CD8-positive, alpha-beta memory T cell (primary cell): Measurements from ENCODE around the gene PARD6G. TPM values are rescaled to one million over a fixed set of nuclear protein-coding genes. Genes with fewer than 3 reads are reported as not detected.

Experiments
- CTCF ChIA-PET: fragments of 350-600 bp; sonication (Branson Sonifier 250); formaldehyde crosslinking; loops from one replicate; lab custom pipeline; 2021; ENCODE audit warnings: antibody characterized with exemption; lab: Charles Lee
- POLR2A ChIA-PET: fragments of 350-600 bp; sonication (Branson Sonifier 250); formaldehyde crosslinking; loops from one replicate; lab custom pipeline; 2021; ENCODE audit warnings: antibody characterized with exemption; lab: Charles Lee
- DNase-seq, 5 donors: peaks; one replicate each; pipeline versions ENCODE4 v3.0.0 to v3.0.0-alpha.2; 2020 to 2022; ENCODE audit warnings: mixed read lengths in 1 of 5
- H3K27ac ChIP-seq: one replicate; pipeline ENCODE4 v1.7.0; 2013; ENCODE audit warnings: low read depth, mild to moderate bottlenecking, low read length, moderate library complexity
- H3K27me3 ChIP-seq: 2 replicates; pipeline ENCODE4 v1.7.0; 2013; ENCODE audit warnings: low read length, mild to moderate bottlenecking; ENCODE audit not compliant: insufficient read depth, poor library complexity, severe bottlenecking
- H3K36me3 ChIP-seq: 2 replicates; pipeline ENCODE4 v1.7.0; 2013; ENCODE audit warnings: mild to moderate bottlenecking, low read length, moderate library complexity; ENCODE audit not compliant: insufficient read depth
- H3K4me1 ChIP-seq: 2 replicates; pipeline ENCODE4 v1.7.0; 2013; ENCODE audit warnings: mild to moderate bottlenecking, low read length, moderate library complexity; ENCODE audit not compliant: insufficient read depth
- H3K4me3 ChIP-seq: 2 replicates; pipeline ENCODE4 v1.7.0; 2013; ENCODE audit warnings: mild to moderate bottlenecking, low read length
- H3K9me3 ChIP-seq: 2 replicates; pipeline ENCODE4 v1.7.0; 2013; ENCODE audit warnings: mild to moderate bottlenecking, low read length
- H3K27ac Mint-ChIP-seq, 8 donors: one replicate each; pipeline ENCODE4 v1.8.0; 2020 to 2021; ENCODE audit warnings: mixed read lengths in 8 of 8, mild to moderate bottlenecking in 6 of 8, inconsistent platforms in 3 of 8, moderate library complexity in 3 of 8
- H3K27me3 Mint-ChIP-seq, 2 donors: one replicate each; pipeline ENCODE4 v1.8.0; 2020 to 2021; ENCODE audit warnings: mixed read lengths in 2 of 2, mild to moderate bottlenecking in 1 of 2, moderate library complexity in 1 of 2
- H3K36me3 Mint-ChIP-seq, 3 donors: one replicate each; pipeline ENCODE4 v1.8.0; 2020 to 2021; ENCODE audit warnings: mixed read lengths in 3 of 3, inconsistent platforms in 1 of 3, mild to moderate bottlenecking in 1 of 3
- H3K4me1 Mint-ChIP-seq, 3 donors: one replicate each; pipeline ENCODE4 v1.8.0; 2020 to 2021; ENCODE audit warnings: mixed read lengths in 3 of 3, inconsistent platforms in 1 of 3, mild to moderate bottlenecking in 1 of 3
- H3K4me3 Mint-ChIP-seq, 7 donors: one replicate each; pipeline ENCODE4 v1.8.0; 2020 to 2021; ENCODE audit warnings: mixed read lengths in 7 of 7, mild to moderate bottlenecking in 6 of 7, moderate library complexity in 4 of 7, inconsistent platforms in 2 of 7
- H3K9me3 Mint-ChIP-seq, 5 donors: one replicate each; pipeline ENCODE4 v1.8.0; 2020 to 2022; ENCODE audit warnings: mixed read lengths in 5 of 5, mild to moderate bottlenecking in 3 of 5, moderate library complexity in 2 of 5, inconsistent platforms in 1 of 5
- polyA plus RNA-seq: library from polyadenylated mRNA; unstranded; fragments of 300-500 nt; fragmentation: Illumina TruSeq; gene quantifications from one replicate; pipeline ENCODE4 v1.2.3, GENCODE V29; 2021
- total RNA-seq, 2 experiments: library from RNA; stranded (reverse); gene quantifications; one replicate each; pipeline ENCODE4 v1.2.3, GENCODE V29; 2021

PARD6G gene
- total and polyA plus RNA-seq, 3 experiments from 2014 or later, result 0.32 to 0.48 (median 0.33) TPM

- H3K9me3 ChIP-seq, result no peaks in the 10 kb centered on the region
- H3K36me3 Mint-ChIP-seq, result peaks cover 0 to 8% (median 0%) of the 10 kb centered on the region in 3 donors
- H3K4me3 Mint-ChIP-seq, result no peak overlapping the region
- peaks cover 4 to 13% of the 10 kb centered on the region in 2 donors for H3K27me3 Mint-ChIP-seq
- H3K9me3 Mint-ChIP-seq, result peaks cover 2 to 14% (median 8%) of the 10 kb centered on the region in 5 donors
- H3K4me1 Mint-ChIP-seq, result no peaks in the 10 kb centered on the region
- ChIA-PET CTCF (no interaction called here), POLR2A (no interaction called here)
- H3K4me1 ChIP-seq, result no peaks in the 10 kb centered on the region
- H3K27ac ChIP-seq, result no peak overlapping the region
- H3K27ac Mint-ChIP-seq, result no peak overlapping the region
- no peaks in the 10 kb centered on the region for H3K27me3 ChIP-seq
- H3K4me3 ChIP-seq, result no peak overlapping the region
- no peaks in the 10 kb centered on the region for H3K36me3 ChIP-seq
- DNase-seq, result no peak
These were observed 28.7 kb downstream of the PARD6G start for GRCh38 chr18:80218341-80219227.

- Histone ChIP-seq H3K36me3 (no peaks in the 10 kb centered on the region), H3K9me3 (no peaks in the 10 kb centered on the region), H3K27ac (no peak overlapping the region), H3K4me1 (no peaks in the 10 kb centered on the region), H3K27me3 (no peaks in the 10 kb centered on the region), H3K4me3 (no peak overlapping the region)
- peaks cover 0 to 4% (median 3%) of the 10 kb centered on the region in 3 donors for H3K4me1 Mint-ChIP-seq
- peaks cover 14 to 18% of the 10 kb centered on the region in 2 donors for H3K27me3 Mint-ChIP-seq
- H3K4me3 Mint-ChIP-seq, result no peak overlapping the region
- H3K27ac Mint-ChIP-seq, result peak overlapping the region in 2 of 8 donors; percentile 32 to 51
- peaks cover 4 to 18% (median 9%) of the 10 kb centered on the region in 5 donors for H3K9me3 Mint-ChIP-seq
- ChIA-PET POLR2A (no interaction called here), CTCF (interaction anchor here (1.1 kb wide), 1 partner anchor 55 kb away, joined by 3 read pairs; no protein-coding TSS in a partner anchor)
- no peak for DNase-seq
- peaks cover 0 to 11% (median 0%) of the 10 kb centered on the region in 3 donors for H3K36me3 Mint-ChIP-seq
These were observed 34.1 kb downstream of the PARD6G start for GRCh38 chr18:80213182-80213581.

- peaks cover 13 to 19% of the 10 kb centered on the region in 2 donors for H3K27me3 Mint-ChIP-seq
- CTCF ChIA-PET, result interaction anchor here (1.4 kb wide), 1 partner anchor 10 kb away, joined by 3 read pairs; no protein-coding TSS in a partner anchor
These were observed 36.8 kb downstream of the PARD6G start for GRCh38 chr18:80210312-80211083.

GRCh38 chr18:80208620-80209019 is 38.7 kb downstream of the PARD6G start:
- Histone ChIP-seq H3K36me3 (no peaks in the 10 kb centered on the region), H3K9me3 (no peaks in the 10 kb centered on the region), H3K27me3 (no peaks in the 10 kb centered on the region), H3K27ac (no peak overlapping the region), H3K4me1 (no peaks in the 10 kb centered on the region), H3K4me3 (no peak overlapping the region)
- H3K36me3 Mint-ChIP-seq, result peaks cover 0 to 9% (median 0%) of the 10 kb centered on the region in 3 donors
- peaks cover 10 to 28% of the 10 kb centered on the region in 2 donors for H3K27me3 Mint-ChIP-seq
- DNase-seq, result no peak
- H3K4me1 Mint-ChIP-seq, result peaks cover 0 to 4% (median 3%) of the 10 kb centered on the region in 3 donors
- no peak overlapping the region for H3K27ac Mint-ChIP-seq
- POLR2A ChIA-PET, result no interaction called here
- CTCF ChIA-PET, result no interaction called here
- peaks cover 0 to 7% (median 4%) of the 10 kb centered on the region in 5 donors for H3K9me3 Mint-ChIP-seq
- no peak overlapping the region for H3K4me3 Mint-ChIP-seq

More at GRCh38 chr18:80210312-80211083, 36.8 kb downstream of the PARD6G start:
- Histone ChIP-seq H3K36me3 (no peaks in the 10 kb centered on the region), H3K27me3 (no peaks in the 10 kb centered on the region), H3K4me3 (no peak overlapping the region), H3K9me3 (no peaks in the 10 kb centered on the region), H3K4me1 (no peaks in the 10 kb centered on the region), H3K27ac (no peak overlapping the region)
- DNase-seq, result no peak
- H3K9me3 Mint-ChIP-seq, result peaks cover 4 to 18% (median 9%) of the 10 kb centered on the region in 5 donors
- H3K4me1 Mint-ChIP-seq, result peaks cover 0 to 4% (median 3%) of the 10 kb centered on the region in 3 donors
- POLR2A ChIA-PET, result no interaction called here
- H3K36me3 Mint-ChIP-seq, result peaks cover 0 to 11% (median 0%) of the 10 kb centered on the region in 3 donors
- H3K27ac Mint-ChIP-seq, result no peak overlapping the region
- H3K4me3 Mint-ChIP-seq, result no peak overlapping the region

GRCh38 chr18:80205294-80205693 is 42.0 kb downstream of the PARD6G start:
- H3K27ac ChIP-seq, result no peak overlapping the region
- H3K9me3 Mint-ChIP-seq, result no peaks in the 10 kb centered on the region
- no peaks in the 10 kb centered on the region for H3K4me1 ChIP-seq
- H3K27me3 Mint-ChIP-seq, result peaks cover 8 to 31% of the 10 kb centered on the region in 2 donors
- no peak overlapping the region for H3K4me3 ChIP-seq
- CTCF ChIA-PET, result no interaction called here
- DNase-seq, result no peak
- POLR2A ChIA-PET, result no interaction called here
- H3K36me3 ChIP-seq, result no peaks in the 10 kb centered on the region
- H3K9me3 ChIP-seq, result no peaks in the 10 kb centered on the region
- no peaks in the 10 kb centered on the region for H3K27me3 ChIP-seq
- peaks cover 6 to 12% (median 9%) of the 10 kb centered on the region in 3 donors for H3K4me1 Mint-ChIP-seq
- no peak overlapping the region for H3K4me3 Mint-ChIP-seq
- H3K36me3 Mint-ChIP-seq, result no peaks in the 10 kb centered on the region
- no peak overlapping the region for H3K27ac Mint-ChIP-seq

- Mint-ChIP-seq H3K36me3 (no peaks in the 10 kb centered on the region), H3K4me3 (no peak overlapping the region), H3K4me1 (peaks cover 6 to 12% (median 10%) of the 10 kb centered on the region in 3 donors), H3K9me3 (no peaks in the 10 kb centered on the region), H3K27ac (no peak overlapping the region), H3K27me3 (peaks cover 12 to 32% of the 10 kb centered on the region in 2 donors)
- H3K9me3 ChIP-seq, result no peaks in the 10 kb centered on the region
- H3K4me3 ChIP-seq, result no peak overlapping the region
- POLR2A ChIA-PET, result no interaction called here
- no peaks in the 10 kb centered on the region for H3K4me1 ChIP-seq
- H3K27ac ChIP-seq, result no peak overlapping the region
- no peak for DNase-seq
- H3K36me3 ChIP-seq, result no peaks in the 10 kb centered on the region
- CTCF ChIA-PET, result no interaction called here
- H3K27me3 ChIP-seq, result no peaks in the 10 kb centered on the region
These were observed 43.2 kb downstream of the PARD6G start for GRCh38 chr18:80204142-80204541.

- ChIA-PET POLR2A (no interaction called here), CTCF (no interaction called here)
- Mint-ChIP-seq H3K27ac (no peak overlapping the region), H3K27me3 (peaks cover 9 to 33% of the 10 kb centered on the region in 2 donors), H3K9me3 (no peaks in the 10 kb centered on the region), H3K4me3 (no peak overlapping the region), H3K36me3 (no peaks in the 10 kb centered on the region), H3K4me1 (peaks cover 6 to 12% (median 10%) of the 10 kb centered on the region in 3 donors)
- no peak for DNase-seq
- no peaks in the 10 kb centered on the region for H3K36me3 ChIP-seq
- H3K4me3 ChIP-seq, result no peak overlapping the region
- H3K9me3 ChIP-seq, result no peaks in the 10 kb centered on the region
- no peak overlapping the region for H3K27ac ChIP-seq
- no peaks in the 10 kb centered on the region for H3K4me1 ChIP-seq
- no peaks in the 10 kb centered on the region for H3K27me3 ChIP-seq
These were observed 44.1 kb downstream of the PARD6G start for GRCh38 chr18:80203249-80203648.
